D721Med (cell line): Measurements from ENCODE around the gene TMC8.
A peak's percentile ranks its signal among the peaks of the same experiment; 100 is the strongest.

Experiments
- DNase-seq: peaks from one replicate; pipeline ENCODE4 v3.0.0; 2011; ENCODE audit warnings: low spot score; ENCODE audit not compliant: insufficient read length
- FAIRE-seq: peaks from 2 replicates; lab custom pipeline; 2011; peaks lifted over from hg19 to GRCh38; lab: Jason Lieb, UNC
- TF ChIP-seq, protein P1 (sequence below): IDR thresholded peaks from 2 replicates; pipeline ENCODE4 v1.5.1; 2012; ENCODE audit warnings: mild to moderate bottlenecking, control low read depth; ENCODE audit not compliant: insufficient read depth; ENCODE audit errors: missing control alignments

The TMC8 gene

DNA sequence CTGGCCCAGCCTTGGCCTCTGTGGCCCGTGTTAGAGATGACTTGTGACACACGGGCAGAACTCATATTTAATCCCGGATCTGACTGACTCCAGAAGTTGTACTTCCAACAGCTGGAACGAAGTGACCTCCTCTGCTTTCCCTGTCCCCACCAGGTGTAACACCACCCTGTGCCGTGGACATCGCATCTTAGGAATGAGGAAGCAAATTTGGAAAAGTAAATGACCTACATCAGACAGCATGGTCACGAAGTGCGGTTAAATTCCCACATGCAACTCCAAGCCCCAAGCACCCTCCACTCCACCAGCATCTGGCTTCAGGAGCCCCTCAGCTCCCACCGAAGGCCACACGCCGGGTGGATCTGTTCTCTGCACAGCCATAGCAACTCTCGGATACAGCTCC is 53.3 kb downstream of the TMC8 start:
- FAIRE-seq (no peak), DNase-seq (no peak)
- TF ChIP-seq, protein P1, sequence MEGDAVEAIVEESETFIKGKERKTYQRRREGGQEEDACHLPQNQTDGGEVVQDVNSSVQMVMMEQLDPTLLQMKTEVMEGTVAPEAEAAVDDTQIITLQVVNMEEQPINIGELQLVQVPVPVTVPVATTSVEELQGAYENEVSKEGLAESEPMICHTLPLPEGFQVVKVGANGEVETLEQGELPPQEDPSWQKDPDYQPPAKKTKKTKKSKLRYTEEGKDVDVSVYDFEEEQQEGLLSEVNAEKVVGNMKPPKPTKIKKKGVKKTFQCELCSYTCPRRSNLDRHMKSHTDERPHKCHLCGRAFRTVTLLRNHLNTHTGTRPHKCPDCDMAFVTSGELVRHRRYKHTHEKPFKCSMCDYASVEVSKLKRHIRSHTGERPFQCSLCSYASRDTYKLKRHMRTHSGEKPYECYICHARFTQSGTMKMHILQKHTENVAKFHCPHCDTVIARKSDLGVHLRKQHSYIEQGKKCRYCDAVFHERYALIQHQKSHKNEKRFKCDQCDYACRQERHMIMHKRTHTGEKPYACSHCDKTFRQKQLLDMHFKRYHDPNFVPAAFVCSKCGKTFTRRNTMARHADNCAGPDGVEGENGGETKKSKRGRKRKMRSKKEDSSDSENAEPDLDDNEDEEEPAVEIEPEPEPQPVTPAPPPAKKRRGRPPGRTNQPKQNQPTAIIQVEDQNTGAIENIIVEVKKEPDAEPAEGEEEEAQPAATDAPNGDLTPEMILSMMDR = no peak

DNA sequence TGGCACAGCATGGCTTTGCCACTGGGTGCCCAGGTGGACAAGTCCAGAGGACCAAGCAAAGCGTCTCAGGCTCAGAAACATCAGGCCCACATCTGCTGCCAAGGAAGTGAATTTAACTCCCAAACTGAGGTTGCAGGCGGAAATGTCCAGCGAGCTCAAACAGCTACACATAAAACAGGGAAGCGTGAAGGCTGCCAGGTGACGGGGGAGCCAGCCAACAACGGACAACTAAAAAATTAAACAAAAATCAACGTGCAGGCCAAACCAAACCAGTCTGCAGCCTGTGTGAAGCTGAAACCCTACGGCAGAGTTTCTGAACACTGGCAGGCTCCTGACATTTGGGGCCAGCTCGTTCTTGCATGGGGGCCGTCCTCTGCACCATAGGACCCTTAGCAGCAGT is 53.8 kb downstream of the TMC8 start:
- FAIRE-seq (no peak), DNase-seq (no peak)
- TF ChIP-seq, protein P1 = no peak

DNA sequence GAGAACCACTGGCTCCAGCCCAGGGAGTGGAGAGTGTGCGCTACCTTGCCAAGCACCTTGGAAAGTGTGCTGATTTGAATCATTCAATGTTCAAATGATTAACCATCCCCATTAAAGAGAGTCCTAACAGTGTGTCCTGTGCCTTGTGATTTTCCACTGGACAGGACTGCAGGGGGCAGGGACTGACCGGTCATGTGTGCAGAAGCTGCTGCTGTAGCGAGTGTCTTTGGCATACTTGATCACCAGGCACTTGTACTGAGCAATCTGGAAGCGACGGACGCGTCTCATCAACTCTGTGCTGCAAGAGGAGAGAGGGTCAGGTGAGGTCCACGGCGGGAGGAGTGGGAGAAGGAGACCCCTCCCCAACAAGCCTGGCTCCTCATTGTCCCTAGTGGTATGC is 54.3 kb downstream of the TMC8 start:
- DNase-seq = no peak
- TF ChIP-seq, protein P1 = no peak
- no peak for FAIRE-seq

DNA sequence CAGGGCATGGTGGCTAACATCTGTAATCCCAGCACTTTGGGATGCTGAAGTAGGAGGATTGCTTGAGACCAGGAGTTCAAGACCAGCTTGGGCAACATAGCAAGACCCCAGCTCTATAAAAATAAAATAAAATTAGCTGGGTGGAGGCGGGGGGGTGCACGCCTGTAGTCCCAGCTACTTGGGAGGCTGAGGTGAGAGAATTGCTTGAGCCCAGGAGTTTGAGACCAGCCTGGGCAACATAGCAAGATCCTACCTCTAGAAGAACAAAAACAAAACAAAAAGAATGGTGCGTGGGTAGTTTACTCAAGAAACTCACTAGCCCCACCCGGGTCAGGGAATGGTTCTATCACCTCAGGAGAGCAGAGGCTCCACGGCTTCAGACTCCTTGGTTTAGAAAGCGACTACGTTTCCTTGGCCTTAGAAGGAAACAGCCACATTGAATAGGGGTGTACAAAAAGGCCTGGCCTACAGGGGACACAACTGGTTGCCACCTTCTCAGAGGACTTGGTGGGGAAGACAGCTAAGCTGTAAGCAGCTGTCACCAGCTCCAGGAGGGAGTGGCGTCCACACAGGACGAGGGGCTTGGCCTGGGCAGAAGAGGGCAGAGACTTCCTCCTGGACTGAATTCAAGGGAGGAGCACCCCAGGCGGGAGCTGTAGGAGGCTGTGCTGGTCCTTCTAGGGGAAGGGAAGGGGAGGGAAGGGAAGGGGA is 55.6 kb downstream of the TMC8 start:
- TF ChIP-seq, protein P1 = no peak
- FAIRE-seq (no peak), DNase-seq (no peak)

DNA sequence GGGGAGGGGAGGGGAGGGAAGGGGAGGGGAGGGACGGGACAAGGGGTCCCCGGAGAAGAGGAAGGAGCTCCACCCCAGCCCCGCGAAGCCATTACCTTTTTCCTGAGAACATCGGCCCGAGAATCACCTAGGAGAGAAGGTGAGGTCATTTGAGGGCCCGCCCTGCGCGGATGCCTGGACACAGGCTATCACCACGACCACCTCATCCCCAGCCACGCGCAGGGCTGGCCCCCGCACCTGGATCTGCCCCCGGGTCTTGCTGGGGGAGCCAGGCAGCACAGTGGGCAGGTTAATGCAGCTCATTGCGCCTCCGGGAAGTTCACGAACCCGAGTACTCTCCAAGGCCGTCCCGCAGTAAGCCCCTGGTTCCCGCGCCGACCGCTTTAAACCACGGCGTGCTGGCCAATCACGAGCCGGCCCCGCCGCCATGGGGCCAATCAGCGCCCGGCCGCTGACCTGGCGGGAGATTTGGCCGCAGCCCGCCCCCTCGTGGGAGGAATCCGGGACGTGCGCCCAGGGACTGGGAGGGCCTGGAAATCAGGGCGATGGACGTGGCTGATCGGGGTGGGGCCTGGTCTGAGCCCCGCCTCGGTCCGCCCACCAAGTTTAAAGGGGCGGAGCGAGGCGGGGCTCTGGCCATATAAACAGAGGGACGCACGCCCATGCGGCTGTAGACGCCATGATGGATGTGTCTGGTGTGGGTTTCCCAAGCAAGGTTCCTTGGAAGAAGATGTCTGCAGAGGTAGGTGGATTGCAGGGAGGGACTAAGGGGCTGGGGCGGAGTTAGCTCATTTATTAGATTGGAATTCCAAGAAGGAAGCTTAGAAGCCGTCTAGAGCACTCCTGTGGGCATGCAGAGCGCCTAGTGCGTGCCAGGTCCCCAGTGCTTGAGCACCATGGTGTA is 56.4 kb downstream of the TMC8 start, which contains the start of the genes AFMID and TK1:
AFMID (plus strand) TSS at position 671 of the 904 bp plus-strand sequence; CDS start at position 680, 9 bp downstream.
TK1 (minus strand) TSS at position 361 of the 904 bp plus-strand sequence; CDS start at position 303, 58 bp downstream.
- no peak for FAIRE-seq
- TF ChIP-seq, protein P1 = peak; percentile 68
- DNase-seq = peak; percentile 98
